22Rv1 (cell line): ENCODE data around the gene PCAT6.

Experiments used
- CTCF ChIP-seq: fragments of 450-650 bp; IDR thresholded peaks from 2 replicates; pipeline ENCODE4 v1.5.1; 2017; ENCODE audit warnings: mild to moderate bottlenecking
- ZFX ChIP-seq: fragments of 450-650 bp; IDR thresholded peaks from 2 replicates; pipeline ENCODE4 v1.6.1; 2017; ENCODE audit warnings: antibody characterized with exemption, borderline replicate concordance

GRCh38 chr1:202770135-202770534 is 40.6 kb upstream of the PCAT6 start:
- TF ChIP-seq CTCF (no peak), ZFX (no peak)
